Measurements from ENCODE around the gene CDKN1C.

- TF ChIP-seq POLR2A (IDR thresholded peaks at IDR 0.05; ENCODE audit: extremely low read depth, insufficient read length) (no peak), CTCF (IDR thresholded peaks at IDR 0.05; ENCODE audit: low read depth, low read length) (no peak)
Measured at GRCh38 chr11:2838676-2839294, 46.8 kb downstream of the CDKN1C start.
